Measurements from ENCODE around the gene GRID1. TPM values are rescaled to one million over a fixed set of nuclear protein-coding genes. Genes with fewer than 3 reads are reported as not detected.

Gene GRID1
- total and polyA plus RNA-seq, 11 donors, result 0.69 to 3.4 (median 1.6) TPM

DNA sequence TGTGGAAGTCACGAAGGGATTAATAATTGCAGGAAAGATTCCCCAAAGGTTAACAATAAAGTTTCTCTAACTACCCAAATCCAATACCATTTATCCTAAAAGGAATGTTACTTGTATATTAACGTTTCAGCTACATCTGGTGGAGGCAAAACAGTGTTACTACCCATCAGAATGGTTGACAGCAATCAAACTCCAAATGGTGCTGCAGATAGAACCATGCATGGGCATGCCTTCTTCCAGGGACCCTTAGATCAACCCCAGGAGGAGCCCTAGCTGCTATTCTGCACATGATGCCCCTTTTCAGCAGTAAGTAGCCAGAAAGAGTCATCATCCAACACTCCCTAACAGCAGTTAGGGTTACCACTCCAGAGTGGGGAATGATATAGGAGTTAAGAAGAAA is 336.3 kb downstream of the GRID1 start:
- H3K36me3 ChIP-seq, result no peaks in the 10 kb centered on the region
- peaks cover 0 to 3% (median 0%) of the 10 kb centered on the region in 12 donors for H3K4me1 ChIP-seq
- ATAC-seq (no peak), DNase-seq (no peak)
- H3K4me3 ChIP-seq, result no peak overlapping the region
- 38 to 68% (median 49%) methylated on average over 2 of the region's 2 CpGs for WGBS, 4 donors
- no peaks in the 10 kb centered on the region for H3K27me3 ChIP-seq
- peaks cover 0 to 3% (median 0%) of the 10 kb centered on the region in 12 donors for H3K9me3 ChIP-seq
- TF ChIP-seq, protein P1, sequence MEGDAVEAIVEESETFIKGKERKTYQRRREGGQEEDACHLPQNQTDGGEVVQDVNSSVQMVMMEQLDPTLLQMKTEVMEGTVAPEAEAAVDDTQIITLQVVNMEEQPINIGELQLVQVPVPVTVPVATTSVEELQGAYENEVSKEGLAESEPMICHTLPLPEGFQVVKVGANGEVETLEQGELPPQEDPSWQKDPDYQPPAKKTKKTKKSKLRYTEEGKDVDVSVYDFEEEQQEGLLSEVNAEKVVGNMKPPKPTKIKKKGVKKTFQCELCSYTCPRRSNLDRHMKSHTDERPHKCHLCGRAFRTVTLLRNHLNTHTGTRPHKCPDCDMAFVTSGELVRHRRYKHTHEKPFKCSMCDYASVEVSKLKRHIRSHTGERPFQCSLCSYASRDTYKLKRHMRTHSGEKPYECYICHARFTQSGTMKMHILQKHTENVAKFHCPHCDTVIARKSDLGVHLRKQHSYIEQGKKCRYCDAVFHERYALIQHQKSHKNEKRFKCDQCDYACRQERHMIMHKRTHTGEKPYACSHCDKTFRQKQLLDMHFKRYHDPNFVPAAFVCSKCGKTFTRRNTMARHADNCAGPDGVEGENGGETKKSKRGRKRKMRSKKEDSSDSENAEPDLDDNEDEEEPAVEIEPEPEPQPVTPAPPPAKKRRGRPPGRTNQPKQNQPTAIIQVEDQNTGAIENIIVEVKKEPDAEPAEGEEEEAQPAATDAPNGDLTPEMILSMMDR (IDR thresholded peaks at IDR 0.05), result no peak
- TF ChIP-seq POLR2A (IDR thresholded peaks at IDR 0.05), result no peak
- H3K27ac ChIP-seq, result no peak overlapping the region
- intact Hi-C loops (cut with DNase I), result no loop called here

DNA sequence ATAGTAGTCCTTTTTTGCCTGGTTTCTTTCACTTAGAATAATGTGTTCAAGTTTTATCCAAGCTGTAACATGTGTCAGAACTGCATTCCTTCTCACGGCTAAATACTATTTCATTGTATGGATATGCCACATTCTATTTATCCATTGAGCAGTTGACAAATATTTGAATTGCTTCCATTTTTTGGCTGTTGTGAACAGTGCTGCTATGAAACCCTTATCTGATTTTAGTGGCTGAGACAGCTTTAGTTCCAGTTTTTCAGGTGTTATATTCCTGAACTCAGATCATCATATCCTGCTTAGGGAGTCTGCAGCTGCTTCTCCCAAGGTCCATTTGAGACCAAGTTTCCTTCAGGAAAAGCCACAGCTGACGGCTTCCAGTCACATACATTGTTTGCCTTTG is 339.2 kb downstream of the GRID1 start:
- no peaks in the 10 kb centered on the region for H3K36me3 ChIP-seq
- no peak for ATAC-seq
- H3K27ac ChIP-seq, result no peak overlapping the region
- H3K9me3 ChIP-seq, result peaks cover 0 to 3% (median 0%) of the 10 kb centered on the region in 12 donors
- WGBS, 4 donors, result 76 to 84% (median 83%) methylated on average over 2 of the region's 2 CpGs
- H3K27me3 ChIP-seq, result no peaks in the 10 kb centered on the region
- no peak overlapping the region for H3K4me3 ChIP-seq
- no peak for DNase-seq
- peaks cover 0 to 25% (median 7%) of the 10 kb centered on the region in 12 donors for H3K4me1 ChIP-seq
- intact Hi-C loops (cut with DNase I), result loop anchor here in 1 of 10 donors (10.0 kb wide), 1 partner anchor 337 kb away; the partner anchor contains the start of gene GRID1
- TF ChIP-seq, protein P1 (IDR thresholded peaks at IDR 0.05), result no peak
- TF ChIP-seq POLR2A (IDR thresholded peaks at IDR 0.05), result no peak

DNA sequence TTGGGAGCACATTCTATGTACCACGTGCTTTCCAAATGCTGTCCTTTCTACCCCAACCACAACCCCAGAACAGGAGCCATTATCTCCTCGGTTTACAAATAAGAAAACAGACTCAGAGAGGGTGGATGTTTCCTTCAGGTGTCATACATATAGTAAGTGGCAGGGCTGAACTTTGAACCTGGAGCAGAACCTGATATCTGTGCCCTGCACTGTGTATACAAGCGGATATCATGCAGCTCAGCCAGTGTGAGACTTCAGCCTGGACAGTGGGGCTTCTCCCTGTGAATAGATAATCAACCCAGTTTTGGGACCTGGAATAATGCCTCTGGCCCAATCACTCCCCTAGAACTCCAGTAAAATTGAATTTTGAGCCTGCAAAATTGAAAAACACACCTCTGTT is 341.1 kb downstream of the GRID1 start:
- ATAC-seq (no peak), DNase-seq (no peak)
- Histone ChIP-seq H3K27me3 (no peaks in the 10 kb centered on the region), H3K4me1 (peaks cover 0 to 25% (median 7%) of the 10 kb centered on the region in 12 donors), H3K27ac (no peak overlapping the region), H3K9me3 (peaks cover 0 to 3% (median 0%) of the 10 kb centered on the region in 12 donors), H3K36me3 (no peaks in the 10 kb centered on the region), H3K4me3 (no peak overlapping the region)
- TF ChIP-seq POLR2A (IDR thresholded peaks at IDR 0.05), result no peak
- TF ChIP-seq, protein P1 (IDR thresholded peaks at IDR 0.05), result no peak
- intact Hi-C loops (cut with DNase I), result loop anchor here in 1 of 10 donors (10.0 kb wide), 1 partner anchor 339 kb away; the partner anchor contains the start of gene GRID1
- 81 to 86% (median 83%) methylated on average over 3 of the region's 3 CpGs for WGBS, 4 donors

DNA sequence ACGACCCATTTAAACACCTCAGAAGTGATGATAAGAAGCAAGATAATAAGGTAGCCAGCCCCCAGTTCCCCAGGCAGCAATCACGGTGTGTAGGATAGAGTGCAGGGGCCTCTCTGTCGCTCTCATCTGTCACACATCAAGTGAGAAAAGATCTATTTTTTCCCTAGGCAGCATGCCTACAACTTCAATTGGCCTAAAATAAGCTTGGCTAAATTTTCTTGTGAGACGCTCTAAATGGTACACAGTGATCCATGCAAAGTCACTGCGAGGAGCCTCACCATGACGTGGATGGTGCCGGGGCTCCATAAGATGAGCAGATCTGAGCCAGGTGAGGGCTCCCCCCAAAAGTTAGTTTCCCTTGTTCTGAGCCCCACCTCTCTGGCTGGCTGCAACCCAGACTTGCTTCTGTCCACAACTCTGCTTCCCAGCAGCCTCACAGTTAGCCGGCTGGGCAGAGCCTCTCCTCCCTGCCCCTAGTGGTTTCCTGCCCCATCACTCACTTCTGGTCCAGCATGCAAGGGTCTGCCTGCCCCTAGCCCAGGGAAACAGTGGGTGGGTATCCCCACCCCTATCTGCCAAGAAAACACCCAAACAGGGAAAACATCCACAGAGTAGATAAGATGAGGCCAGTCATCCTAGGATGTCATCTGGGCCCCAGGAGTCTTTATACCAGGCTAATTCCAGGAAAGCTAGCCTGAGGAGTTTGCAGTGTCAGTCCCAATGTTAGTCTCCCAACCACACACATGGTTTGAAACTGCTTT is 342.1 kb downstream of the GRID1 start:
- H3K4me1 ChIP-seq, result peaks cover 0 to 26% (median 7%) of the 10 kb centered on the region in 12 donors
- H3K27ac ChIP-seq, result peak overlapping the region in 10 of 12 donors; percentile 23 to 85 (median 62)
- no peaks in the 10 kb centered on the region for H3K36me3 ChIP-seq
- TF ChIP-seq, protein P1 (IDR thresholded peaks at IDR 0.05), result peak in 4 of 12 donors; percentile 10 to 37 (median 20)
- TF ChIP-seq POLR2A (IDR thresholded peaks at IDR 0.05), result no peak
- H3K4me3 ChIP-seq, result no peak overlapping the region
- 28 to 42% (median 33%) methylated on average over 7 to 8 of the region's 8 CpGs for WGBS, 4 donors
- no peaks in the 10 kb centered on the region for H3K27me3 ChIP-seq
- ATAC-seq (peak; percentile 92 to 93 (median 93)), DNase-seq (peak in 4 of 5 donors; percentile 28 to 65 (median 42))
- no peaks in the 10 kb centered on the region for H3K9me3 ChIP-seq
- intact Hi-C loops (cut with DNase I), result loop anchor here in 1 of 10 donors (10.0 kb wide), 1 partner anchor 340 kb away; the partner anchor contains the start of gene GRID1
